HG03280 (cell line): ENCODE results near the gene LRP1B.
"Not testable (repeated sequence)": the region's sequence is repeated elsewhere in the genome, so short reads cannot be mapped to it uniquely, and the experiment has no call there.

Source experiments
- ATAC-seq: cut with Tn5 transposase; IDR thresholded peaks from one replicate; pipeline ENCODE4 v1.9.1; 2021; ENCODE audit warnings: mild to moderate bottlenecking, moderate library complexity; ENCODE audit not compliant: unreplicated experiment

LRP1B gene

GRCh38 chr2:142104134-142104758, 26.6 kb downstream of the LRP1B start:
- no peak for ATAC-seq

GRCh38 chr2:142100970-142101369, 29.8 kb downstream of the LRP1B start:
- no peak for ATAC-seq

DNA sequence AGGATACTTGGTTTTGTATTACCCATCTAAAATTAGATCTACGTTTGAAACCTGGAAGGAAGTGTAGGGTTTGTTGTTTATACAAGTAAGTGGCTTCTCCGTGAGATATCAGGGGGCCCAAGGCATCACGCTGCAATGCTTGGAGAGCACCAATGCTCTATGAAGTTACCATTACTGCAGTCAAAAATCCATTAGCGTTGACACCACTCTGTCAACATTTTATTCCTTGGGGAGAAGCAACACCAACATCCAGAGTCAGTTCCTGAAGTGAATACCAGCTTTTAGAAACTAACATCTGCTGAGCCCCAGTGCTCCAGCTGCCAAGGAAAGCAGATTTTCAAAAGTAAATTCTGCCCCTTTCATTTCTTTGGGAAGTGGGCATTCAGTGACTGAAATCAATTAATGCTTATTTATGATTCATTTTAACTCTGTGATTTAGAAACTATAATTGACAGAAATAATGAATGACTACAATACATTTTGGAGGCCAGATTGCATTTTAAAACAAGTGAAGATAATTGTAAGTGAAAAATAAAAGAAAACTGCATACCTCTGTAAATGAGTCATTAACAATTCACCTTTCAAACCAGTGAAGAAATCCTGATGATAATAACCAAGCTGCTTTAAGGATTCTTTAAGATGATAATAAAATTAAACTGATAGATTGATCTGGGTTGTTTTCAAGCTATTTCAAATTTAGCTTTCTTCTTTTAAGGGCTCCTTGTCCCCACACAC, 30.5 kb downstream of the LRP1B start:
- ATAC-seq: no peak

- no peak for ATAC-seq
Measured at GRCh38 chr2:142097711-142098110, 33.1 kb downstream of the LRP1B start.

GRCh38 chr2:142095647-142096046, 35.2 kb downstream of the LRP1B start:
- no peak for ATAC-seq

GRCh38 chr2:142094233-142094632, 36.6 kb downstream of the LRP1B start:
- no peak for ATAC-seq

- ATAC-seq: no peak
Measured at GRCh38 chr2:142088058-142088568, 42.7 kb downstream of the LRP1B start.

- not testable (repeated sequence) for ATAC-seq
Measured at GRCh38 chr2:142087585-142087984, 43.2 kb downstream of the LRP1B start.

GRCh38 chr2:142082368-142082767, 48.4 kb downstream of the LRP1B start:
- ATAC-seq: no peak

- no peak for ATAC-seq
Measured at GRCh38 chr2:142076317-142076716, 54.5 kb downstream of the LRP1B start.

GRCh38 chr2:142075826-142076225, 55.0 kb downstream of the LRP1B start:
- no peak for ATAC-seq

DNA sequence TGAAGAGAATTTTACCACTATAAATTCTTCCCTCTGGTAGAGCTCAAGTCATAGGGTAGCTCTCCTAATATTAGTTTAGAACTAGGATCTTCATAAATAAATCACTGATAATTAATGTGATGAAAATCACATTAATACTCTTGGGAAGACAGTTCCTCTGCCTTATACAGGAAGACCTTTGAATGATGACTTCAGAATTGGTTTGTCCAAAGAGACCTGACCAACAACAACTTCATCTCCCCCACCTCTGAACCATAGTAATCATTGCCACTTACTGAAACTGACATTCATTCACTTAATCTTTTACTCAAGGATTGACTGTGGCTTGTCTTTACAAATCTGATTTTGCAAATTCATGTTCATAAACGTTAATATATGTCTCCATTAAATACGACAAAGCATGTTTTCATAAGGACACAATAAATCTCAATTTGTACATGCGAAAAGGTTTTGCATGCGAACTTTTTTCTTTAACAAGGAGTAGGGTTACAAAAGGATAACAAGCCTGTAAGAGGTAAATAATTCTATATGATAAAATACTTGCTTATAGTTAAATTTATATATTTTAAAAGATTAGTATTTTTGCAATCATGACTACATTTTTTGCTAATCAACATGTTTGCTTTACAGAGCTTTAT, 61.4 kb downstream of the LRP1B start:
- no peak for ATAC-seq

- no peak for ATAC-seq
Measured at GRCh38 chr2:142065700-142066099, 65.1 kb downstream of the LRP1B start.

DNA sequence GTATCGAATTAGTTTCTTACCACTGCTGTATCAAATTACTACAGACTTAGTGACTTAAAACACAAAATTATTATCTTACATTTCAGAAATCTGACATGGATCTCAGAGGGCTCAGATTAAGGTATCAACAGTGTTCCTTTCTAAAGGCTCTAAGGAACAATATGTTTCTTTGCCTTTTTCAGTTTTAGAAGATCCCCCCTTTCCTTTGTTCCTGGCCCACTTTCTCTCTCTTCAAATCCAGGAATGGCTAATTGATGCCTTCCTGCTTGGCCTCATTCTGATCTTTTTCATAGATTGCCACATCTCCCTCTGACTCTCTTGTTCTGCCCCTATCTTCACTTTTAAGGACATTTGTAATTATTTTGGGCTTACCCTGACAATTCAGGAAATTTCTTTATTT, 65.7 kb downstream of the LRP1B start:
- no peak for ATAC-seq

DNA sequence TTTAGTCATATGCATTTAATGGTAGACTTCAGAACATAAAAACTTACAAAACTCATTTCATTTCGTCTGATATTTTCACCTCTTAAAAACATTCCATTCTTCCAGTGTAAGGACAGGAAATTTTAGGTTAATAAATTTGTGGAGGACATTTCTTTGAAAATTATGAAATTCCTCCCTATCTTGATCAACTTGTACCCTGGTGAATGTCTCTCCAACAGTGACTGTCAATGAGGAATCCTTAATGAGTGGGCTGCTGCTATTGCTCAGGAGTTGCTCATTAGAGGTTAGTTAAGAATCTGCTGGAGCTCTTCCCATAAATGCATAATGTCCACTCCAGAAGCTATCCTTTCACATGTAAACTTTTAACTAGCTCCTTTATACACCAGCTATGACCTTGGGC, 69.1 kb downstream of the LRP1B start:
- ATAC-seq: no peak

DNA sequence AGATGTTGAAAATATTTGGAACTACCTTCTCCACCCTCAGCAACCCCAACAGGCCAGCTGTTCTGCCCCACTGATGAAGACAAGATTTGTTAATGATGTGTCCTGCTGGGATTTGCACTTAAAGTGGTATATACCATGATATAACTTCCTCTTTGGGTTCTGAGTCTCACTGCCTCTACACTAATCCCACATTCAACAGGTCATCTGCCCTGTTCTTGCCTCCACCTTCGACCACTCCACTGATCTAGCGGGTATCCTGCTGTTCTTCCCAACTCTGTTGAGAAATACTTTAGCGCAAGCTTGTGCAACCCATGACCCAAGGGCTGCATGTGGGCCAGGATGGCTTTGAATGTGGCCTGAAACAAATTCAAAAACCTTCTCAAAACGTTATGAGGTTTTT, 72.7 kb downstream of the LRP1B start:
- no peak for ATAC-seq

GRCh38 chr2:142056784-142057183, 74.0 kb downstream of the LRP1B start:
- no peak for ATAC-seq

GRCh38 chr2:142052220-142052863, 78.5 kb downstream of the LRP1B start:
- no peak for ATAC-seq

DNA sequence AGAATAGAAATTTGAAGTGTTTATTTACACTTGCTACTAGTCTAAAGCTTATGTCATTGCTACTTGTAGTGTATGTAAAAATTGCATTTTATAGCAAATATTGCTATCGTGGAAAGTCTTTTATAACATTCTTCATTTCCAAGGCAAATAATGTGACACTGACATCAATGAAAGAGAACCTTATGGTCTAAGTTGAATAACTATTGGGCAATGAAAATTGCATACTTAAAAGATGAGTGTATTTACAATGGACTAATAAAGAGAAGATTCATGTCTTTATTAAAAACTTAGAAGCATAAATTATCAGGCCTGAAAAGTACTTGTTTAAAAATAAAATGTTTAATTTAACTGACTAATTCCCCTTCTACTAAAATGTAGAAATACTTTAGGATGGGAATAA, 82.2 kb downstream of the LRP1B start:
- no peak for ATAC-seq

GRCh38 chr2:142045641-142046040, 85.2 kb downstream of the LRP1B start:
- no peak for ATAC-seq

GRCh38 chr2:142044197-142044596, 86.6 kb downstream of the LRP1B start:
- ATAC-seq: no peak
